HK-2 (cell line): ENCODE measurements around the gene MMADHC.
"Not testable (repeated sequence)": the region's sequence is repeated elsewhere in the genome, so short reads cannot be mapped to it uniquely, and the experiment has no call there.

Experiments
- DNase-seq: peaks from one replicate; pipeline ENCODE4 v3.0.0-alpha.2; 2018; ENCODE audit not compliant: unreplicated experiment

MMADHC gene

GRCh38 chr2:149595056-149595963, 7.7 kb upstream of the MMADHC start:
- DNase-seq: no peak

- DNase-seq: no peak
Observed at GRCh38 chr2:149594411-149594810, 6.8 kb upstream of the MMADHC start.

GRCh38 chr2:149587950-149588487, 444 bp upstream of the MMADHC start:
- no peak for DNase-seq

- DNase-seq: no peak
Observed at GRCh38 chr2:149586898-149587219, 716 bp downstream of the MMADHC start.

GRCh38 chr2:149586063-149586462, 1.5 kb downstream of the MMADHC start:
- no peak for DNase-seq

- DNase-seq: no peak
Observed at GRCh38 chr2:149585166-149585885, 2.2 kb downstream of the MMADHC start.

GRCh38 chr2:149579972-149580882, 7.3 kb downstream of the MMADHC start:
- DNase-seq: no peak

GRCh38 chr2:149577269-149577668, 10.3 kb downstream of the MMADHC start:
- no peak for DNase-seq

- DNase-seq: no peak
Observed at GRCh38 chr2:149575752-149576151, 11.8 kb downstream of the MMADHC start.

- no peak for DNase-seq
Observed at GRCh38 chr2:149575277-149575676, 12.3 kb downstream of the MMADHC start.

GRCh38 chr2:149573760-149574159, 13.8 kb downstream of the MMADHC start:
- no peak for DNase-seq

- no peak for DNase-seq
Observed at GRCh38 chr2:149572102-149572953, 15.2 kb downstream of the MMADHC start.

- no peak for DNase-seq
Observed at GRCh38 chr2:149568138-149568537, 19.4 kb downstream of the MMADHC start.

- DNase-seq: no peak
Observed at GRCh38 chr2:149566652-149567051, 20.9 kb downstream of the MMADHC start.

GRCh38 chr2:149565625-149566024, 21.9 kb downstream of the MMADHC start:
- not testable (repeated sequence) for DNase-seq

- no peak for DNase-seq
Observed at GRCh38 chr2:149564983-149565382, 22.6 kb downstream of the MMADHC start.

- DNase-seq: no peak
Observed at GRCh38 chr2:149564097-149564496, 23.5 kb downstream of the MMADHC start.

GRCh38 chr2:149562324-149562723, 25.3 kb downstream of the MMADHC start:
- DNase-seq: no peak

GRCh38 chr2:149561309-149561926, 26.2 kb downstream of the MMADHC start:
- no peak for DNase-seq

GRCh38 chr2:149559341-149560068, 28.1 kb downstream of the MMADHC start:
- DNase-seq: no peak
